ENCODE data around the gene LEMD1.
"Not testable (repeated sequence)": the region's sequence is repeated elsewhere in the genome, so short reads cannot be mapped to it uniquely, and the experiment has no call there.

LEMD1 gene

DNA sequence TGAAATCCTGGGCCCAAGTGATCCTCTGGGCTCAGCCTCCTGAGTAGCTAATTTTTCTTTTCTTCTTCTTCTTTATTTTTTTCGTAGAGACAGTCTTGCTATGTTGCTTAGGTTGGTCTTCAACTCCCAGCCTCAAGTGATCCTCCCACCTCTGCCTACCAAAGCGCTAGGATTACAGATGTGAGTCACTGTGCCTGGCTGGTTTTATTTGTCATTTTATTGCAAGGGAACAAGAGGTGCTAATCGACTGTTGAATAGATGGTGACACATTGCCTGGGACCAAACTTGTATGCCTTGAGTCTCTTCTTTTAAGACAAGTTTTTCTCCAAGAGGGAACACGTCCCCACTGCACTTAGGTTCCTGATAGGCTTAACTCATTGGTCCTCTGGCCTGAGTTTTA lies 45.1 kb downstream of the LEMD1 start:
- DNase-seq: no peak

DNA sequence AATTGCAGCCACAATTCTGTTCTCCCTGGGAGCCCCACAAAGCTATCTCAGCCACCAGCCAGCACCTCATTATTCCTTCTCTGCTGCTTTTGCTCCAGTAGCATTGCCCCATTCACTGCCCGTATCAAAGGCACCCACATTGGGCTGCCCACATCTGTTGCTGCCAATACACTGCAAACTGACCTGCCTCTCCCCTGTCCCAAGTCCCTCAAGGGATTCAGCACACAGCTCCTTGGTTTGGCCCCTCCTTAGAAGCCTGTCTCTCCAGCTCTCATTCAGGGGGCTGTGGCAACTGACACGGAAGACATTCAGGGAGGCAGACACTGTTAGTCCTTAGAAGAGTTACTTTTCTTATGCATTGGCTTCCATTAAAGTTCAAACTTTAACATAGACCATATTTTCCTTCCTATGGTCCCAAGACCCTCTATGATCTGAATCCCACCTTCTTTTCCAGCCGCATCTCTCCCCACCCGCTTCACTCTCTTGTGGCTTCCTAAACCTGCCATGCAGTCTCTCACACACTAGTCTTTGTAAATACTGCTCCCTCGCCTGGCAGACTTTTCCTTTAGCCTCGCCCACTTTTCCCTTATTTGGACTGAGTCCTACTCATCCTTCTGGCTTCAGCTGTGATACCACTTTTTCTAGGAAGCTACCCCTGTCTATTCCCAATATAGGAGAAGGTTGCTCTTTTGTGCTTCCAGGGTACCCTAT lies 45.9 kb downstream of the LEMD1 start:
- peak; percentile 82 for DNase-seq

GRCh38 chr1:205374210-205375078 lies 47.4 kb downstream of the LEMD1 start:
- no peak for DNase-seq

DNA sequence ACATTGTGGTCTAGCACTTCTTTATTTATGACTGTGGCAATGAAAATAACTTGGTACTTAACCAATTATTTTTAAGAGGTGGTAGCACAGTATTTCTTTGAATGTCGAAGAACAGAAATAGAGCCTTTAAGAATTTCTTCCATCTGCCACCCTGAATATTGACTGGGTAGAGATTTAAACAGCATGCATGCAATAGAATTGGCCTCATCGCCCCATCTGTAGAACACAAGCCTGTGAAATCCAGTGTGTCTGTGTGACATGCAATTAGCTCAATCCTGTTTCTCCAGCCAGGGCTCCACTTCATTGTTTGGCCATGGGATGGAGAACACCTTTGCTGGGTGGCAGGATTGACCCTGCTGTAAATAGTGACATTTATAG lies 48.1 kb downstream of the LEMD1 start:
- DNase-seq: no peak

- DNase-seq: peak; percentile 24
Measured at GRCh38 chr1:205373022-205373797, 48.6 kb downstream of the LEMD1 start.

- no peak for DNase-seq
Measured at GRCh38 chr1:205371871-205372660, 49.8 kb downstream of the LEMD1 start.

DNA sequence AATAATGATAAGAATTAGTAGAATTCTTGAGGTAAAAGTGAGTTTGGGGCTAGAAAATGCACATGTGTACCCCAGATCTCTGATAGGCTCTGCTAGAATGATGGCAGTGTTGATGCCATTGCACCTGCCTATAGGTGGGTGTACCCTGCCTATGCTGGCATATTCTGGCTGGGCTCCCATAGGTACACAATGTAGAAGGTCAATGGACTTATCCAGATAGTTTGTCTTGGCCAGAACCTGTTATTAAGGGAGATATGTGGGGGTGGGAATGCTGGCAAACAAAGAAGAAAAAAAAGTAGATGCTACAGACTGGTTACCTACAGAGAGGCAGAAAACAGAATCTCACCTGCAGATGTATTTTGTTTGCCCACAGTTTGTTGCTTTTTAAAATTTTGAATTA lies 51.1 kb downstream of the LEMD1 start:
- DNase-seq: no peak

- DNase-seq: no peak
Measured at GRCh38 chr1:205369701-205370123, 52.1 kb downstream of the LEMD1 start.

DNA sequence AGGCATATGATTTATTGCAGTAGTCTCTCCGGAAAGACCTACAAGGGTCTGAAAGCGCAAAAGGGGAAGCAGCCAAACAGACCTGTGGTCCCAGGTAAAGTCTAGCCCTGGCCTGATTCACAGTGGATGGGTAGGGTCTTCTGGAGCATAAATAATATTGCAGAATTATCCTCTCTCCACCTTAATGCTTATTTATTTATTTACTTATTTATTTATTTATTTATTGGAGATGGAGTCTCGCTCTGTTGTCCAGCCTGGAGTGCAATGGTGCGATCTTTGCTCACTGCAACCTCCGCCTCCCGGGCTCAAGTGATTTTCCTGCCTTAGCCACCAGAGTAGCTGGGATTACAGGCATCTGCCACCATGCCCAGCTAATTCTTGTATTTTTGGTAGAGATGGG lies 53.4 kb downstream of the LEMD1 start:
- no peak for DNase-seq

DNA sequence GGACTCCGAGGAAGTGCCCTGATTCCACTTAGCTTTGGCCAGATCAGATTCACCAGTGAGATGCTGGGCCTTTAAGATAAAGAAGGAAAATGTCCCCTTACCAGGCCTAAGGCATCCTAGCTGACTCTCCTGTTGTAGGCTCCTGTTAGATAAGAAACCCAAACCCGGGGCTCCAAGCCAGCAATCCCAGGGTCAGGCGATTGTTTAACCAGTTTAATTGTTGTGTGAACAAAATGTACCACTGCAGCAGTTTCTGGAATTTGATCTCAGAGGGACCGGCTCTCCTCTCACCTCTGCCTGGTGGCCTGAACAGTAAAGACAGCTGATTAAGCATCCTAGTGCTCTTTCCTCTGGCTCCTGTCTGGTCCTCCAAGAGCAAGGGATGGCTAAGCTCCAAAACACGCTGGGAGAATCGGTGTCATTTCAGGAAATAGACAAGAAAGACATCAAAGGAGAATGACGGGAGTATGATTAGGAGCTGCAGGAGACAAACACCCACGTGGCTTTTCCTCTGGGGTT lies 55.9 kb downstream of the LEMD1 start:
- peak; percentile 36 for DNase-seq

DNA sequence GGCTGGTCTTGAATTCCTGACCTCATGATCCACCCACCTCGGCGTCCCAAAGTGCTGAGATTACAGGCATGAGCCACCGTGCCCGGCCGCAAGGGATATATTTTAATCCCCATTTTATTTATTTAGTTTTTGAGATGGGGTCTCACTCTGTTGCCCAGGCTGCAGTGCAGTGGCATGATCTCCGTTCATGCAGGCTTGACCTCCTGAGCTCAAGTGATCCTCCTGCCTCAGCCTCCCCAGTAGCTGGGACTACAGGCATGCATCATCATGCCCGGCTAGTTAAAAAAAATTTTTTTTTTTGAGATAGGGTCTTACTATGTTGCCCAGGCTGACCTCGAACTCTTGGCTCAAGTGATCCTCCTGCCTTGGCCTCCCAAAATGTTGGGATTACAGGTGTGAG lies 56.8 kb downstream of the LEMD1 start:
- not testable (repeated sequence) for DNase-seq

DNA sequence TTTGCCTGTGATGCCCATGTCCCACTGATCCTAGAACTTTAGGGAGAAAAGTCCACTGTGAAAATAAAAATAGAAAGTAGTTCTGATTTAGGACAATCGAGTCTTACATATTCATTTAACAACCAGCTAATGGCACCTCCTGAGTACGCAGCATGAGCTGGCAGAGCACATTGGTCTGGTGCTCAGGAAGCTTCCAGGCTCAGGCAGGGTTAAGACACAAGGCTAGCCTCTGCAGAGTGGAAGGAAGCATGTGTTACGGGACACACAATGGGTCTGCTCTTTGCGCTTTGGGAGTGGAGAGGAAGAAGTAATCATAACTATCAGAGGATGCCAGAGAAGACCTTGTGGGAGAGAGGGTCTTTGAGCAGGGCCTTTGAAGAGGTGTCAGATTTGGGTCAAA lies 61.0 kb downstream of the LEMD1 start:
- no peak for DNase-seq

DNA sequence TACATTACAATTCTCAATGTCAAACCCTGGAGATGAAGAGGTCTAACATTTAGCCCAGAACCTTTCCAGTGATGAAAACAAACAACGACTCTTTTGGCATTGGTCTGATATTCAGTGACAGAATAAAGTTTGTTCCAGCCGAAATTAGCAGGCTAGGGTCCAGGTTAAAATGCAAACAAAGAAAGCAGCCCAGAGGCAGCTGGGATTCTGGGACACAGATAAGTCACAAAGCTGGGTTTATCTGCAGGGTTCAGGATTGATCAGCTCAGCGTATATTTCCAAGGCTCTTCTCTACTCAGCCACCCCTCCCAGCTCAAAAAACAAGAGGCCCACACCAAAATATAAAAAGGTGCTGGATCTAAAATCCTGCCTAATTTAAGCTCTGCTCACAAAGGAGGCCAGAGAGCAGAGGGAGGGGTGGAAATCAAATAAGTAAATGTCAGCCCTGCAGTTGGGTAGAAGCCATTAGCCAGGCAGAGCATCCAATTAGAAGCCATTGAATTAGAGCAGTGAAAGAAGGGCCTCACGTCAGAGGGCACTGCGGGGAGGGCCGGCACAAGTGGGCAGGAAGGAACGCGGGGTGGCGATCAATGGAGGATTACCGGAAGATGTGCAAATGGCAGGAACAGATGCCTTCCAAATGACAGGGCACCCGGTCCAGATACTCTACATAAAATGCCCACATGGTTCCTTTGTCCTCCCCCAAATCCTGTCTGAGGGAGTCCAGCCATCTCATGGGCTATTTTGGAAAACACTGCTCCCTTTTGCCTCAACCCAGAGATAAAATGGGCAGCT lies 61.9 kb downstream of the LEMD1 start:
- DNase-seq: peak; percentile 49

- no peak for DNase-seq
Measured at GRCh38 chr1:205358579-205358978, 63.3 kb downstream of the LEMD1 start.

- no peak for DNase-seq
Measured at GRCh38 chr1:205357567-205357966, 64.3 kb downstream of the LEMD1 start.

DNA sequence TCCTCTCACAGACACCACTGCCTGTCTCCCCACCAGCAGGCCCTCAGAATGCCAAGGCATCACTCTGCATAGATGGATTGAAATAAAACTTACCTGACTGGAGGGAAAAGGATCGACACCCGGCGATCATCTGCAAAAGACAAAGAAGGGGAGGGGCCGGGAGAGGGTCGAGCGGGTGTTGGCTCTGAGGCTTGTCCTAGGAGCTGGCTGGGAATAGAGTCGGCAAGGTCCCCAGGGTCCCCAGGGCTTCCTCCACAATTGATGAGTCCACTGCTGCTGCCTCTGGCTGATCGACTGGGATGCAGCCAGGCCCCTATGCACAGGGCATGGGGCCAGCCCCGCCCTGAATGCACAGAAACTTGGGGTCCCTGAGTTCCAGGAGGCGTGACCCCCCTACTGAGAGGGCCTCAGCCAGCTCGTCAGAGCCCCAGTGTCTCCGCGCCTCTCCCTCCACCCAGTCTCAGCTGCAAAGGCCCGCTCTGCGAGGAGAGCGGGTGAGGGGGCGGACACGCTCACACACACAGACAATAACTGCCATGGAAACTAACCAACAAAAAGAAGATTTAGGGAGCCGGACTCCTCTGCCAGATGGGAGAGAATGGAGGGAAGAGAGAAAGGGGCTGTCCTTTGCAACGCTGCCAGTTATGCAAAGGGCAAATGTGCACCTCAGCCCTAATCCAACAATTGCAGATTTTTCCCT lies 65.3 kb downstream of the LEMD1 start, which contains the start of gene KLHDC8A:
Gene KLHDC8A, minus strand, starts transcription at position 483 of the 700 bp plus-strand sequence. CDS start 13,318 bp downstream, outside the sequence.
- no peak for DNase-seq

GRCh38 chr1:205355075-205355453 lies 66.8 kb downstream of the LEMD1 start:
- DNase-seq: no peak

- peak; percentile 45 for DNase-seq
Measured at GRCh38 chr1:205354259-205355074, 67.4 kb downstream of the LEMD1 start.

- DNase-seq: no peak
Measured at GRCh38 chr1:205353612-205354011, 68.2 kb downstream of the LEMD1 start.

GRCh38 chr1:205353191-205353590 lies 68.7 kb downstream of the LEMD1 start:
- no peak for DNase-seq

Data from NCI-H510A treated with DMSO at 0.1 percent for 48 hours (cell line).